GM12892 (cell line): ENCODE measurements around the gene POU2F3.

Experiments
- POLR2A ChIP-seq: IDR thresholded peaks from 2 replicates; pipeline ENCODE4 v1.6.1; 2011; ENCODE audit warnings: low read depth, low read length, control low read depth
- POLR2AphosphoS5 ChIP-seq: IDR thresholded peaks from 2 replicates; pipeline ENCODE4 v1.6.1; 2011; ENCODE audit warnings: low read depth, low read length, control low read depth
- TAF1 ChIP-seq: IDR thresholded peaks from 2 replicates; pipeline ENCODE4 v1.6.1; 2011; ENCODE audit warnings: low read depth, mild to moderate bottlenecking, control low read depth, low read length, borderline replicate concordance

- TF ChIP-seq POLR2A (no peak), POLR2AphosphoS5 (no peak), TAF1 (no peak)
Measured at GRCh38 chr11:120333801-120334200, 93.9 kb downstream of the POU2F3 start.
